HG03571 (cell line): Measurements from ENCODE around the gene FAM187B.
"Not testable (repeated sequence)": the region's sequence is repeated elsewhere in the genome, so short reads cannot be mapped to it uniquely, and the experiment has no call there.

Experiments
- ATAC-seq: cut with Tn5 transposase; IDR thresholded peaks from one replicate; pipeline ENCODE4 v1.9.1; 2021; ENCODE audit not compliant: unreplicated experiment

The FAM187B gene

GRCh38 chr19:35213663-35214632 is 14.6 kb downstream of the FAM187B start:
- ATAC-seq = peak; percentile 55

- no peak for ATAC-seq
These were observed 16.3 kb downstream of the FAM187B start for GRCh38 chr19:35212241-35212640.

GRCh38 chr19:35211545-35212230 is 16.9 kb downstream of the FAM187B start:
- ATAC-seq = no peak

DNA sequence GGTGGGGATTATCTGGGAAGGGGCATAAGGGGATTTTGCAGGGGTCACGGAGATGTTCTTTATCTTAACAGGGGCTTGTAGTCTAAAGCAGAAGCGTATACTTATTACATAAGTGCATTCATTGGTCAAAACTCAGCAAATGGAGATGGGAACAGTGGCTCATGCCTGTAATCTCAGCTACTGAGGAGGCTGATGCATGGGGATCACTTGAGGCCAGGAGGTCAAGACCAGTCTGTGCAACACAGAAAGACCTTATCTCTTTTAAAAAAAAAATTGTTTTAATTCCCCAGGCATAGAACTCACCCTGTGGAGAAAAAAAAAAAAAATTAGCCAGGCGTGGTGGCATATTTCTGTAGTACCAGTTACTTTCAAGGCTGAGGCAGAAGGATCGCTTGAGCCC is 18.9 kb downstream of the FAM187B start:
- ATAC-seq = no peak

GRCh38 chr19:35208121-35208520 is 20.4 kb downstream of the FAM187B start:
- no peak for ATAC-seq

DNA sequence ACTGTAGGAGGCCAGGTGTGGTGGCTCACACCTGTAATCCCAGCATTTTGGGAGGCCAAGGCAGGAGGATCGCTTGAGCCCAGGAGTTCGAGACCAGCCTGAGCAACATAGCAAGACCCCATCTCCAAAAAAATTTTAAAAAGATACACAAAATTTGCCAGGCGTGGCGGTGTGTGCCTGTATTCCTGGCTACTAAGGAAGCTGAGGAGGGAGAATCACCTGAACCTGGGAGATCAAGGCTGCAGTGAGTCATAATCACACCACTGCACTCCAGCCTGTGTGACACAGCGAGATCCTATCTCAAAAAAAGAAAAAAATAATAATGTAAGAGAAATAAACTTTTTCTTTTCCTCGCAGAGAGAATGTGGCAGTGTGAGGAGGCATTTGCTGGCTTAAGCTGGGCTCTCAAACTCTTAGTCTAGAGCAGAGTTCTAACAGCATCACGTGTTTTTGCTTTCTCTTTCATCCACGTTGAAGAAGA is 21.1 kb downstream of the FAM187B start:
- no peak for ATAC-seq

DNA sequence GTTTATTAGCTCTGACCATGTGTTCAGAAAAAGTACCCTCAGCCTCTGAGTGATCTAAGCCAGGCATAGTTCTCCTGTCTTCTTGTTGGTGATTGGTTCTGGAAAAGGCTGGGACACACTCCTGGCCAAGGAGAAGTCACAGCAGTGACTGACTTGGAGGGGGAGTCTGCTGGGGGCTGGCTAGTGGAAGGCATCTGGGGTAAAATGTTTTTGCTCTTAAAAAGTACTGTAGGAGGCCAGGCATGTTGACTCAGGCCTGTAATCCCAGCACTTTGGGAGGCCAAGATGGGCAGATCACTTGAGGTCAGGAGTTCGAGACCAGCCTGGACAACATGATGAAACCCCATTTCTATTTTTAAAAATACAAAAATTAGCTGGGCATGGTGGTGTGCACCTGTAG is 21.7 kb downstream of the FAM187B start:
- no peak for ATAC-seq

DNA sequence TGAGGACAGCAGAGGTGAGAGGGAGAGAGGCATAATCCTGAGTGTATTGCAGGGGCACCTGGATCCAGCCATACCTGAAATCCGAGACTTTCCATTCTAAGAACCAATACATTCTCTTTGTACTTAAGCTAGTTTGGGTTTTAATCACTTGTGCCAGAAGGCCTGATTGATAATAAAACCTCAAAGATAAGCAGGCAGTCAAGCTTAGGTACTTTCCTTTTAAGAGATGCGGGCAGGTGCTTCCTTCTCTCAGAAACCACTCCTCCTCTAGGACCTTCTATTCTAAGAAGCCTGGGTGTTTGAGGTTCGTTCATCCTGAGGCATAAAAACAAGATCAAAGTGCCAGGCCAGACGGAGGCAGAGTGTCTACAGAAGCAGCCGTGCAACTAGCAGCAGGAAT is 22.2 kb downstream of the FAM187B start:
- ATAC-seq = no peak

GRCh38 chr19:35205733-35206323 is 22.7 kb downstream of the FAM187B start:
- ATAC-seq = peak; percentile 7

DNA sequence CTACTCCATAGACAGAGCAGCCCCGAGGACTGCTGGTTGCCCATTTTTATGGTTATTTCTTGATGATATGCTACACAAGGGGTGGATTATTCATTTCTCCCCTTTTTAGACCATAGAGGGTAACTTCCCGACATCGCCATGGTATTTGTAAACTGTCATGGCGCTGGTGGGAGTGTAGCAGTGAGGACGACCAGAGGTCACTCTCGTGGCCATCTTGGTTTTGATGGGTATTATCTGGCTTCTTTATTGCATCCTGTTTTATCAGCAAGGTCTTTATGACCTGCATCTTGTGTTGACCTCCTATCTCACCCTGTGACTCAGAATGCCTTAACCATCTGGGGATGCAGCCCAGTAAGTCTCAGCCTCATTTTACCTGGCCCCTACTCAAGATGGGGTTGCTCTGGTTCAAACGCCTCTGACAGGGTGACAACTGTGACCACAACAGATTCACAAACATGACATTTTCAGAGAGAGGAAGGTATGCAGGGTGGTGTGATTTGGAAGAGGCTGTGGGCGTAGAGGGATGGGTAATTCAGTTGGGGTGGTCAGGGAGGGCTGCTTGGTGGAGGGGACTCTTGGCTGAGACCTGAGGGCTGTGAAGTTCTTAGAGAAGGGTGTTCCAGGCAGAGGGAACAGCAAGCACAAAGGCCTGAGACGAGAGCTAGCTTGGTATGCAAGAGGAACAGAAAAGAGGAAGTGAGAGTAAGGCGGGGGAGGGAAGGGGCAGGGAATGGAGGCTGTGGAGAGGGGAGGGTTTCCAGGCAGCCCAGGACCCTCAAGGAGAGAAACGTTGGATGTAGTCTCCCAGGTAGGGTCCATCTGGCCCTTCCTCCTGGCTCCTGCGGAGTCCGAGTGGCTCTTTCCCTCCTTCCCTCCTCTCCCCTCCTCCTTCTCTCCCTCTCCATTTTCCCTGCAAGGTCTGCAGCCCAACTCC is 23.5 kb downstream of the FAM187B start:
- ATAC-seq = peak; percentile 63

DNA sequence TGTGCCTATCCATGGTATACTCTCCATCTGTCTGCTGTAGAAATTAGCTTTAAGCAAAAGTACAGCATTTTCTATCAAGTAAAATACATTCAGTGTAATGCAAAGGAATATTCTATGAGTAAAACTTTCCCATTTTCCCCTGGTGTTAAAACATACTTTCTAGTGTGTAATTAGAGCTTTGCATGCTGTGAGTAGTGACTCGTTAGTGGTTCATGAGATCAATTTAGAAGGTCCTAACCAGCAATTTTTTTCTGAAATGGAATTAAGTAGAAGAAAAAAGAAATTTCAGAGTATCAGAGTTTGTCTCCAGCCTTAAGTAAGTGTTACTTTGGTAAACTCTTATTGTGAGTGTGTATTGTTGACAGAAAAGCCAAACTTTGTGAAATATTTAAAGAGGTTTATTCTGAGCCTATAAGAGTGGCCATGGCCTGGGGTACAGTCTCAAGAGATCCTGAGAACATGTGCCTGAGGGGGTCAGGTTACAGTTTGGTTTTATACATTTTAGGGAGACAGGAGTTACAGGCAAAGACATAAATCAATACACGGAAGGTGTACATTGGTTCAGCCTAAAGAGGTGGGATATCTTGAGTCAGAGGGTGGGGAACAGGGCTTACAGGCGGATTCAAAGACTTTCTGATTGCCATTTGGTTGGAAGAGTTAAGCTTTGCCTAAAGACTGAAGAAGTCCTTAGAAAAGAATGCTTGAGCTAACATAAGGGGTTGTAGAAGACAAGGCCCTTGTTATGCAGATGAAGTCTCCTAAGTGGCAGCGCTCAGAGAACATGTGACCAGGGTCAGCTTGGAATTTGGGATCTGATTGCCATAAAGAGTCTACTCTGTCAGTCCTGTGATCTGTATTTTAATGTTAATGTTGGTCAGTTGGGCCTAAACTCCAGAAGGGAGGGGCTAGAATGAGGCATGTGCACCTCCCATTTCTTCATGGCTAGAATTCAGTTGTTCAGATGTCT is 25.5 kb downstream of the FAM187B start:
- ATAC-seq = no peak

- no peak for ATAC-seq
These were observed 29.1 kb downstream of the FAM187B start for GRCh38 chr19:35199481-35199880.

DNA sequence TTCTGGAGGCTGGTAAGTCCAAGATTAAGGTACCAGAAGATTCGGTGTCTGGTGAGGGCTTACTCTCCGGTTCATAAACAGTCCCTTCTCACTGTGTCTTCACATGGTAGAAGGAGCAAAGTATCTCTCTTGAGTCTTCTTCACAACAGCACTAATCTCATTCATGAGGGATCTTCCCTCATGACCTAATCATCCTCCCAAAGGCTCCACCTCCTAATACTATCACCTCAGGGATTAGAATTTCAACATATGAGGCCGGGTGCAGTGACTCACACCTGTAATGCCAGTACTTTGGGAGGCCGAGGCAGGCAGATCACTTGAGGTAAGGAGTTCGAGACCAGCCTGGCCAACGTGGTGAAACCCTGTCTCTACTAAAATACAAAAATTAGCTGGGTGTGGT is 31.7 kb downstream of the FAM187B start:
- ATAC-seq = not testable (repeated sequence)

- no peak for ATAC-seq
These were observed 32.7 kb downstream of the FAM187B start for GRCh38 chr19:35195830-35196229.

DNA sequence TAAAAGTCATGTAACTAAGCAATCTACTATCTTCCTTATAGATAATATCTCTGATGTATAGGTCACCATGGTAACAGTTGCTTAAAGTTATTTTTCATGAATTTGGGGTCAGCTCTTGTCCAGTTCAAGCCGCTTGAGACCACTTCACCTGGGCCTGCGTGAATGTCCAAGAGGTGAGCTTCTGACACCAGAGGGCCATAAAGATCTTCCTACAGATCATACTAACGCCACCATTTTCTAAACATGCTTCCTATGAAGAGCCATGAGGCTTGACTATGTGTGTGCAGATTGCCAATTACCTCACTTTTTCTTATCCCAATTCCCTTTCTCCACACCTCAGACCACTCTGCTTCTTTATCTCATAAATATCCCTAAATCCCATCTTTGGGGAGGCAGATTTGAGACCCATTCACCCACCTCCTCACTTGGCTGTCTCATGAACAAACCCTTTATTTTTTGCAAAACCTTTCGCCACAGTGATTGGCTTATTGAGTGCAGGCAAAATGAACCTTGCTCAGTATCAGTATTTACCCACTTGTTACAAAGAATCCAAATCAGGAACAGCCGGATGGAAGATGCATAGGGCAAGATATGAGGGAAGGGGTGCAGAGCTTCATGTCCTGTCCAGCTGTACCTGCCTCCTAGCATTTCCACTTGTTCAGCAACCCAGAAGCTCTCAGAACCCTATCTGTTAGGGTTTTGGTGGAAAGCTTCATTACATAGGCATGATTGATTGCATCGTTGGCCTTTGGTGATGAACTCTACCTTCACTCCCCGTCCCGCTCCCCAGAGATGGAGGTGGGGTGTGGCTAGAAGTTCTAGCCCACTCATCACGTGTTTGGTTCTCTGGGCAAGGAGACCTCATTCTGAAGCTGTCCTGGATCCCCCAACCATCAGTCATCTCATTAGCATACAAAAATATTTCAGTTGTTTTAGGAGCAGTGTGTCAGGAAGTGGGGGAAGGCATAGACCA is 34.2 kb downstream of the FAM187B start:
- no peak for ATAC-seq

GRCh38 chr19:35184884-35185283 is 43.7 kb downstream of the FAM187B start:
- ATAC-seq = no peak

GRCh38 chr19:35184267-35184666 is 44.3 kb downstream of the FAM187B start:
- ATAC-seq = no peak

DNA sequence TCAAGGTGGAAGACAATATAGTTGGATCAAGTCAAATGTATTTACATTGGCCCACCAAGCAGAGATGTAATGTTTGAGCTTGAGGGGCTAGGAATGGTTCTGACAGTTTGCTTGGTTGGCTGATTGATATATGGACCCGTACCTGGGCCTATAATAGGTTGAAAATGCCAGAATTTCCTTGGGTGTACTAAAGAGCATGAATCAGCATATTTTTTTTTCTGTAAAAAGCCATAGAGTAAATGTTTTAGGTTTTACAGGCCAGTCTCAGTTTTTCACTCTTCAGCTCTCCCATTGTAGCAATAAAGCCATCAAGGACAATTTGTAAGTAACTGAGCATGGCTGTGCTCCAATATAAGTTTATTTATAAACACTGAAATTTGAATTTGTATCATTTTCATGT is 47.2 kb downstream of the FAM187B start:
- ATAC-seq = no peak
